GM21360 (cell line): ENCODE data around the gene KLK15.
A peak's percentile ranks its signal among the peaks of the same experiment; 100 is the strongest.
"Not testable (repeated sequence)": the region's sequence is repeated elsewhere in the genome, so short reads cannot be mapped to it uniquely, and the experiment has no call there.

Experiments used
- ATAC-seq: cut with Tn5 transposase; IDR thresholded peaks from one replicate; pipeline ENCODE4 v1.9.1; 2021; ENCODE audit warnings: mild to moderate bottlenecking, moderate library complexity; ENCODE audit not compliant: unreplicated experiment

KLK15 gene

GRCh38 chr19:50822661-50823208 lies 10.6 kb downstream of the KLK15 start:
- ATAC-seq, result no peak

- no peak for ATAC-seq
These were observed 11.8 kb downstream of the KLK15 start for GRCh38 chr19:50821622-50822021.

GRCh38 chr19:50821248-50821612 lies 12.1 kb downstream of the KLK15 start:
- no peak for ATAC-seq

- no peak for ATAC-seq
These were observed 12.7 kb downstream of the KLK15 start for GRCh38 chr19:50820549-50821247.

GRCh38 chr19:50820086-50820485 lies 13.3 kb downstream of the KLK15 start:
- ATAC-seq, result no peak

GRCh38 chr19:50819636-50820035 lies 13.7 kb downstream of the KLK15 start:
- no peak for ATAC-seq

- no peak for ATAC-seq
These were observed 14.4 kb downstream of the KLK15 start for GRCh38 chr19:50818859-50819472.

GRCh38 chr19:50817941-50818858 lies 15.2 kb downstream of the KLK15 start:
- ATAC-seq, result peak; percentile 38

- no peak for ATAC-seq
These were observed 17.9 kb downstream of the KLK15 start for GRCh38 chr19:50815439-50815838.

- no peak for ATAC-seq
These were observed 18.5 kb downstream of the KLK15 start for GRCh38 chr19:50814883-50815282.

- ATAC-seq, result no peak
These were observed 20.9 kb downstream of the KLK15 start for GRCh38 chr19:50812474-50812873.

GRCh38 chr19:50811622-50812238 lies 21.6 kb downstream of the KLK15 start:
- ATAC-seq, result not testable (repeated sequence)

- no peak for ATAC-seq
These were observed 24.5 kb downstream of the KLK15 start for GRCh38 chr19:50808856-50809255.

GRCh38 chr19:50804420-50805272 lies 28.7 kb downstream of the KLK15 start:
- peak; percentile 87 for ATAC-seq

GRCh38 chr19:50803633-50804419 lies 29.5 kb downstream of the KLK15 start:
- no peak for ATAC-seq

- ATAC-seq, result no peak
These were observed 32.3 kb downstream of the KLK15 start for GRCh38 chr19:50801107-50801506.

- ATAC-seq, result no peak
These were observed 33.9 kb downstream of the KLK15 start for GRCh38 chr19:50799547-50799851.

GRCh38 chr19:50798659-50799546 lies 34.5 kb downstream of the KLK15 start:
- no peak for ATAC-seq
